GM15510 (cell line): ENCODE results near the gene SAYSD1.

Experiments used
- POLR2A ChIP-seq: IDR thresholded peaks from 3 replicates; pipeline ENCODE4 v1.6.1; 2011; ENCODE audit warnings: borderline replicate concordance; ENCODE audit not compliant: insufficient read length; ENCODE audit errors: extremely low read depth

Gene SAYSD1, protein sequence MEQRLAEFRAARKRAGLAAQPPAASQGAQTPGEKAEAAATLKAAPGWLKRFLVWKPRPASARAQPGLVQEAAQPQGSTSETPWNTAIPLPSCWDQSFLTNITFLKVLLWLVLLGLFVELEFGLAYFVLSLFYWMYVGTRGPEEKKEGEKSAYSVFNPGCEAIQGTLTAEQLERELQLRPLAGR

DNA sequence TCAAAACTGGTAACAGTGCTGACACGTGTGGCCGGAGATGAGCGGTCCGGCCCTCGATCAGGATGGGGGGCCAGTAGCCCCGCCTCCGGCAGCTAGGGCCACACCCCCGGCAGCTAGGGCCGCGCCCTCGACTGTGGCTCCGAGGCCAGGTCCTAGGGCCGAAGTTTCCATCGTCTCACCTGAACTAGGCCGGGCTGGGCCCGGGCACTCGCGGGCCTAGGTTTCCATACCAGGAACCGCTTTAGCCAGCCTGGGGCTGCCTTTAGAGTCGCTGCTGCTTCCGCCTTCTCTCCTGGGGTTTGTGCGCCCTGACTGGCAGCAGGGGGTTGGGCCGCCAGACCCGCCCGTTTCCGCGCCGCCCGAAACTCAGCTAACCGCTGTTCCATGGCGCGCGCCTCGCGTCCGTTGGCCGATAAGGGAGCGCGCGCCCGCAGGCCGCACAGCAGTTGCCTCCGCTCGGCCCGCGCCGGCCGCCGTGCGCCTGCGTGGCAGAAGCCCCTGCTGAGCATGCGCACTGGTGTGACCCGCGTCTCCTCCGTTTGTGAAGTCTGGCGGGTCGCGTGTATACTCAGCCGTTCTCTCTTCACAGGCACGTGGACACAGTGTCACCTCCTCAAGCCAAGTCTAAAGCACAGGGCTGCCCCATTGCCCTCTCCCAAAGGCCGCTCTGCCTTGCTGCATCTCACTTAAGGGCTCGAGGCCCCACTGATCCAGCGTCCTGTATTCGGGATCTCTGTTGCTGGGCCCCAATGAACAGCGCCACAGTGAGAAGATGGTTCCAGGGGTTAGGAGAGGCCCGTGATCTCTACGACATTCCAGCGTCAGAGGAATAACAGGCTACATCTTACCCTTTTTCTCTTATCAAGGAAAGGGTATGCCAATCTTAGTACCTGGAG is at the start of gene SAYSD1:
Gene SAYSD1 (minus strand): TSS at position 483 of the 896 bp plus-strand sequence. CDS start 97 bp downstream, at position 386.
- TF ChIP-seq POLR2A = peak; percentile 77

DNA sequence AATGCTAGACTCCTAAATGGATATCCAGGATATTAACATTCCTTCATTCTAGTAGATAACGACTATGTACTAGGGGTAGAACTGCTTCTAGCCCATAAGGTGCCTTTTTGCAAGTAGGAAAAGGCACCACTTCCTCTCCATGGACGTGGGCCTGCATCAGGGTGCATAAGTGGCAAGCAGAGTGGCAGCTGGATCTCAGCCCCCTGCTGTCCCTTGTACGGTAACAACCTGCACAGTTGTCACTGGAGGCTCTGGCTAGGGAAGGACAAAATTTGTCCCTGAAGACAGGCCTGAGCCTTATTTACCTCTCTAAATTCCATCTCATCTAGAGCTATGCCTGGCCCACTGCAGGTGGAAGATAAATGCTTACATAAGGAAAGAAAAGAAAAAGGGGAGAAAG is 42.5 kb upstream of the SAYSD1 start:
- no peak for TF ChIP-seq POLR2A

DNA sequence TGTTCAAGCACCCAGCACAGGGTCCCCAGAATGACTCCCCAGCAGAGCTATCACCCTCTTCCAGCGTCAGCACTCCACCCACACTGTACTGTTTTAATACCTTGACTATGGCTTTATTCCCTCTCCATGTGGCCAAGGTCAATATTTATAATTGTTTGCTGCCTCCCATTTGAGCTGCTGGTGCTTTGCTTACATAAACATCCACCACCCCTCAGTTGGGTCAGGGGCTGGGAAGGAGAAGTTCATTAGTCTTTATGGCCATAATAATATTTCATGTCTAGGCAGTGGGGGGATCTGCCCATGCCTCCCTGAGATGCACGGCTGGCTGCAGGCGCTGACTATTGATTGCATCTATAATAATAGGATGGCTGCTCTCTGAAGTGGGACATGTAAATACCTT is 41.8 kb upstream of the SAYSD1 start:
- TF ChIP-seq POLR2A = no peak

- TF ChIP-seq POLR2A = no peak
These were observed 39.7 kb upstream of the SAYSD1 start for GRCh38 chr6:39154705-39155104.

- TF ChIP-seq POLR2A = no peak
These were observed 38.9 kb upstream of the SAYSD1 start for GRCh38 chr6:39153766-39154397.

DNA sequence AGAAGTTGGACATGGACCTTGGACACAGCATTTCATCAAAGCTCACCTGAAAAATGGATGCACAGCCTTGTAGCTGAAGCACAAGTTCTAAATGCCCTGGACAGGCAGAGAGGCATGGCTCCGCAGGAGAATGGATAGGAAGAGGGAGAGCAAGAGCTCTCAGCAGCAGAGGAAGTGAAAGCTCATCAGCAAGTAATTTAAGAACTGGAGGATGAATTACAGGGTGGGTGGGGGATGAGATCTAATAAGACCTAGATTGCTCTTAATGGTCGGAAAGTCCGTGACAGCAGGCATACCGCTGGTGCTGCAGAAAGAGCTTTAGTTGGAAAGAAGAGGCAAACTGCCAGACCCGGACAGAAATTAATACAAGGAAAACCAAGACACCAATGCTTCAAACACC is 37.3 kb upstream of the SAYSD1 start:
- TF ChIP-seq POLR2A = no peak

DNA sequence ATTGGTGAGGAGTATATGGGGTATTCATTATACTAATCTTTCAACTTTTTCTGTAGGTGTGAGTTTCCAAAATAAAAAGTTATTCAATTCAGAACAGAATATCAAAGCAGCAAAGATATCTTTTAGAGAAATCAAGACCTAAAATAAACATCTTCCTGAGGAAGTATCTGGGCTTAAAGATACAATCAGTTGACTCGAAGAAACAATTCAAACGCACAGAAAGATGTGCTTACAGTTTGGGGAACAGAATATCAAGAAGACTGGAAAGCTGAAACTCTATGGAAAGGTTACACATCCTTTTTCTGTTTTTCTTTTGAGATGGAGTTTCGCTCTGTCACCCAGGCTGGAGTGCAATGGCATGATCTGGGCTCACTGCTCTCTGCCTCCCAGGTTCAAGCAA is 36.2 kb upstream of the SAYSD1 start:
- TF ChIP-seq POLR2A = no peak

GRCh38 chr6:39144481-39145173 is 29.6 kb upstream of the SAYSD1 start:
- no peak for TF ChIP-seq POLR2A

DNA sequence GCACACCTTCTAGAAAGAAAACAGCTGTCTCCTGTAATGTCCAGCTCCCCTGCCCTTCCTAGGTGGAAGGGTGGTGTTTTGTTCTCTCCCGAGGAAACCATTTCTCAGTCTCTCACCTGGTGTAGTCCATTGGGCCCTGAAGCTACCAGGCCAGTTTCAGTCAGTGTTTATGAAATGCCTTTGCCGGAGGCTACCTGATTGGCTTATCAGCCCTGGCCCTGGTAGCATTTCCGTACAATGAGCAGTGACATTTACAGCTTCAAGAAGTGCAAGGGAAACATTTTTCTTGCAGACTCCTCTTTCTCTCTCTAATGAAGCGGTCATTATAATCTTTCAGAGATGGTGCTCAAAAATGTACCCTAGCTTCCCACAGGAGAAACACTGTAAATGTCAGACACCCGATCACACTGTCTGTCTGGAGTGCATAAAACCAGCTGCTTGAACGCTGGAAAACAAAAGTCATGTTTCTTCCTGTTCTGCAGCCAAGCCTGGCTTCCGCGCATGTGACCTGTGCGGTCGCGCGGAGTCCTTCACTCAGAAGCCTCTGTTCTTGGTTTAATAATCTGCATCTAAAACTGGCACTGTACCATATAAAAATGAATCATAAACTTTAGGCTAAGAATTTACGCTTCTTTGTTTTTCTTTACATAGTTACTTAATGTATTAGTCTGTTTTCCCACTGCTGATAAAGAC is 28.4 kb upstream of the SAYSD1 start:
- TF ChIP-seq POLR2A = no peak

DNA sequence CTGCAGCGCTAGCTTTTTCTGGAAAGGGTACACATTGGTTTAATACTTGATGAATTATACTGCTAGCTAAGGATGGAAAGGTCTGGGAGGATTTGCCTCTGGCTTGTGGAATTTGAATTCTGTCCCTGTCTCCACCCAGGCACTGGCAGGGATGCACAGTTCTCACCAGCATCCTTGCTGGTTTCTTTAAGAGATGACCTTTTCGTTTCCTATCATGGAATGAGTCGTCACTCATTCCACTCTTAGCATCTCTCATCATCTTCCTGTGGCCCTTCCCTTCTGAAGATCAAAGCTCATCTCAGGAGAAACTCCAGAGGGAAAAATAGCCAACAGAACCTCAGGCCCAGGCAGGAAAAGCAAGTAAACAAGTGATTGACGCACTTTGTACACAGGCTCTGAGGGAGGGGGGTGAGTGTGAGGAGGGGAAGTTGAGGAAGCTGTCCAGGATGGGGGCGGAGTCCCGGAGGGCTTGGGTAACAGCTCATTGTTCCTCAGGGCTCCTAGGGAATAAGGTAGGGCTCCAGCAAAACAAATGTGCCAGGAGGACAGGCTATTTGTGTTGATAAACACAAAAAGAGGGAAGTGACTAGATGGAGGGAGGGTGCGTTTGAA is 25.7 kb upstream of the SAYSD1 start:
- TF ChIP-seq POLR2A = no peak

GRCh38 chr6:39137245-39137644 is 22.3 kb upstream of the SAYSD1 start:
- no peak for TF ChIP-seq POLR2A

DNA sequence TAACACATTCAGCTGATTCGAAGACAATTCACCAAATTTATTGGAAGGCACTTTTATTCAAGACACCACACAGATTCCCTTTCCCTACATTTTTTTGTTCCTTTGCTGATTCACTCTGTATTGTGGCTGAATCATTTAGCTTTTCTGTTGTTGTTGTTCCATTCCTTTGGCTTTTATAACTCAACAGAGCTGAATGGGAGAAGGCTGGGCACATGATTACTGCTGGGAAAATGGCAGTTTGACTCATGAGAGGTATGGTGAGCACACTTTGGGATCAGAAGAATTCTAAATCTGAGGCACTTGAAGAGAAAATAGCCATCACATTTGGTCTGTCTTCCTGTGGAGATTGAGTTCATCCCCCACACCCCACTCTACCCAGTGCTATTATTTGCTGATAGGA is 15.7 kb upstream of the SAYSD1 start:
- no peak for TF ChIP-seq POLR2A

- no peak for TF ChIP-seq POLR2A
These were observed 13.8 kb upstream of the SAYSD1 start for GRCh38 chr6:39128832-39129231.

DNA sequence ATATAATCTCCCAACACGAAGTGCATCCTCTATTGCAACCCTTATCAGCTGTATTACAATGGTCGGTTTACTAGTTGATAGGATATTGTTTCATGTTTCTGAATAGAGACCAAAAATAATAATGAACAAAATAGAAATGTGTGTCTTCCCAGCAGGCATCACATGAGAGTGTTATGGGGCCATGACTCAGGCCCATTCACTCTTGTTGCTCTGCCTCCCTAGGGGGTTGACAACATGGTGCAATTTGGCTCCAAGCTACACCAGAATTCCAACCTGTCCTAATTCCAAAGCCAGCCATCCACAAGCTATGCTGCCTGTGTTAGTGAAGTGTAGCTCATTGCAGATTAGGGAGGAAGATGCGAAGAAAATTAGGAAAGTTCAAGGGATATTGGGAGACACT is 13.1 kb upstream of the SAYSD1 start:
- no peak for TF ChIP-seq POLR2A
